ENCODE results near the gene ZNF331.
A peak's percentile ranks its signal among the peaks of the same experiment; 100 is the strongest.

The ZNF331 gene

DNA sequence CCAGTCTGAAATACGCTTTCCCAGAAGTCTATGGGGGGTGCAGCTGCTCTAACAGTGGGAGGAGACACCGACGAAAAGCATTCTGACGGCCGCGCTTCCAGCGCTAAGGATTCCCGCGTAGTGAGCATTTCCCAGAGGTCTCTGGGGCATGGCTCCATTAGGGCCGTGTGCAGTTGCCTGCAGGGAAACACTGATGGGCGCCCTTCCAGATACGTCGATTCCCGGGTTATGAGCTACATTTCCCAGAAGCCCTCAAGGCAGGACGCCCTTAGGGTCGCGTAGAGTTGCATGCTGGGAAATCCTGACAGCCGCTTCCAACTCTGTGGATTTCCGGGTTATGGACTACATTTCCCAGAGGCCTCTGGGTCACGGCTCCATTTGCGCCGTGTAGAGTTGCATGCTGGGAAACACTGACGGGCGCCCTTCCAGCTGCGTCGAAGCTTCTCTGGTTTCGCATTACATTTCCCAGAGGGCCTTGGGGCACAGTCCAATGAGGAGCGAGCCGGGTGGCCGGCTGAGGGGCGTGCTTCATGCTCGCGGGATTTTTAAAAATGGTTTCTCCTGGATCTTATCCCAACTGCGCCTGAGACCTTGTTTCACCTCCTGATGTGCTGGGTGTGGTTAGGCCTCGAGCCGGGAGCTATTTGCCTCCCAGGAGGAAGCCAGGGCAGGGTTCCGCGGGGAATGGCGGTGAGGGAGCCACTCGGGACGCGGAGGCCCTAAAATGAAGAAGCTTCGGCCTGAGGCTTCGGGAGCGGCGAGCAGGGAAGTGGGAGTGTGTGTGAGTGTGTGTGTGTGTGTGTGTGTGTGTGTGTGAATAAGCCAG is 17.2 kb upstream of the ZNF331 start:
- peak; percentile 97 for DNase-seq (ENCODE audit: low spot score)

DNA sequence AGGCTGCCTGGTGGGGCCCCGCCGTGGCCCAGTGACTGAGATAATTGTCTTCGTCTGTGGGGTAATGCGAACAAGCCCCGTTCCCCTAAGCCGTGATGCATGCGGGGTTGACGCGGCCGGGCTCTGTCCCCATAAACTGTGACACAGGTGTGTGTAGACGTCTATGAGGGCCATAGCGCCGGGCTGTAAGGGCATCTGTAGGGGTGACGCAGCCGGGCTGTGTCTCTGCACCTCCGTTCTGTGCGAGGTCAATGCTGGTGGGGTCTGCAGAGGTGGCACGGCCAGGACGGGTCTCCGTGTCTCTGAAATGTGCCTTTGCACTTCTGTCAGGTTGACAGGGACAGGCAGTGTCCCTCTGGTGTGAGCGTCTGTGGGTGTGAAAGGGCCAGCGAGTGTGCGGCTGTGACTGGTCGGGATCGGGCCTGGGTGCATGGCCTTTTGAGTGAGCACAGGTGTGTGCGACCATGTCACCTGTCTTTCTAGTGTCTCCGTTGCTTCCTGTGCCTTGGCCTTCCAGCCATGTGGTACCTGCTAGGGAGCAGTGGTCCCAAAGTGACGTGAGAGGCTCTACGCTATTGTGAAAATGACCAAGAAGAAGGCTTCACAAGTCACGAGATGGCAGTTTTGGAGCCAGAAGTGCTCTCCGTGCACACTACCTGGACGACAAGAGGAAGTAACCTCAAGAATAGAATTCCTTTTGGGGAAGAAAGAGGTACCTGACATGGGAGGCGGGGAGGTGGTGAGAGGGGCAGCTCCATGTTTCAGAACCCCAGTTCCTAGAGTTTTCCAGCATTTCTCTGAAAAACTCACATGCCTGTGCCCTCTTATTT is 16.4 kb upstream of the ZNF331 start:
- DNase-seq (ENCODE audit: low spot score), result no peak

- no peak for DNase-seq (ENCODE audit: low spot score)
Measured at GRCh38 chr19:53525922-53526321, 12.0 kb upstream of the ZNF331 start.

- no peak for DNase-seq (ENCODE audit: low spot score)
Measured at GRCh38 chr19:53530622-53531021, 7.3 kb upstream of the ZNF331 start.

DNA sequence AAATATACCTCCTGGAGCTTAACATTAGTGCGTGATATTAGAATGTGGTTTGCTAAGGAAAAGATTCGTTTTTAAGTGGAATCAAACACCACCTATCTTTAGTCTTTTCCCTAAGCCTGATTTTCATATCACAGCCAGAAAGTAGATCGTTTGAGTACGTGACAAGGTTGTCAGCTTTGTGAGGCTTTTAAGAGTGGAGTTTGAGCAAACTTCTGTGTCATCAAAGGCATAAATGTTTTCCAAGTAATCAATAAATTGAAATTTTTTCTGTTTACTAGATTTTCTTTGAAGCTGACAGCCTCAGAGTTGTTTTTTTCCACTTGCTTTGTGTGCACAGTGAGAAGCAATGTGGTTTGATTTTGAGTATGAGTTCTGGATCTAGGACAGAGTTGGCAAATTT is 6.5 kb upstream of the ZNF331 start:
- no peak for DNase-seq (ENCODE audit: low spot score)

DNA sequence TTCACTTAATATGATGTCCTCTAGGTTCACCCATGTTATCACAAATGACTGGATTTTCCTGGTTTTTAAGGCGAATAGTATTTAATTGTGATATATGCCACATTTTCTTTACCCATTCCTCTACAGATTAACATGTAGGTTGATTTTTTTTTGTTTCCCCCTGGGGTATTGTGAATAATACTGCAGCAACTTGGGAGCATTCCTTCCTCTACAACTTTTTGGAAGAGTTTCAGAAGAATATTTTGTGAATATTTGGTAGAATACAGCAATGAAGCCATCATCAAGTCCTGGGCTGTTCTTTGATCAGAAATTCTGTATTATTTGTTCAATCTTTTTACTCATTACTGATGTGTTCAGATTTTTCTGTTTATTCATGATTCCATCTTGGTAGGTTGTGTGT is 5.6 kb upstream of the ZNF331 start:
- no peak for DNase-seq (ENCODE audit: low spot score)

GRCh38 chr19:53536225-53536548 is 1.8 kb upstream of the ZNF331 start:
- DNase-seq (ENCODE audit: low spot score), result no peak

GRCh38 chr19:53537121-53537520 is 824 bp upstream of the ZNF331 start:
- DNase-seq (ENCODE audit: low spot score), result no peak

GRCh38 chr19:53538378-53539109 is 599 bp downstream of the ZNF331 start:
- DNase-seq (ENCODE audit: low spot score), result no peak

DNA sequence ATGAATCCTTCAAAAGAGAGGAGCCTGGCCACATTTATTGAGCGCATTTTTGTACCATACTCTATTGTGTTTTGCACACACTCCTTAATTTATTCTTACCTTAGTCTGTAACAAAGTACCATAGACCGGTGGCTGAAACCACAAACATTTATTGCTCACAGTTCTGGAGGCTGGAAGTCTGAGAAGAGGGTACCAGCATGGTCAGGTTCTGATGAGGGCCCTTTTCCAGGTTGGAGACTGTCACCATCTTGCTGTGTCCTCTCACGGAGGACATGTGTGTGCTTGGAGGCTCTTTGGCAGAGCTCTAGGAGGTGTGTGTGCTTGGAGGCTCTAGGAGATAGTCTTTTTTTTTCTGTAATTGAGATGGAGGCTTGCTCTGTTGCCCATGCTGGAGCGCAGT is 2.1 kb downstream of the ZNF331 start:
- DNase-seq (ENCODE audit: low spot score), result no peak

- no peak for DNase-seq (ENCODE audit: low spot score)
Measured at GRCh38 chr19:53541971-53542370, 4.0 kb downstream of the ZNF331 start.

DNA sequence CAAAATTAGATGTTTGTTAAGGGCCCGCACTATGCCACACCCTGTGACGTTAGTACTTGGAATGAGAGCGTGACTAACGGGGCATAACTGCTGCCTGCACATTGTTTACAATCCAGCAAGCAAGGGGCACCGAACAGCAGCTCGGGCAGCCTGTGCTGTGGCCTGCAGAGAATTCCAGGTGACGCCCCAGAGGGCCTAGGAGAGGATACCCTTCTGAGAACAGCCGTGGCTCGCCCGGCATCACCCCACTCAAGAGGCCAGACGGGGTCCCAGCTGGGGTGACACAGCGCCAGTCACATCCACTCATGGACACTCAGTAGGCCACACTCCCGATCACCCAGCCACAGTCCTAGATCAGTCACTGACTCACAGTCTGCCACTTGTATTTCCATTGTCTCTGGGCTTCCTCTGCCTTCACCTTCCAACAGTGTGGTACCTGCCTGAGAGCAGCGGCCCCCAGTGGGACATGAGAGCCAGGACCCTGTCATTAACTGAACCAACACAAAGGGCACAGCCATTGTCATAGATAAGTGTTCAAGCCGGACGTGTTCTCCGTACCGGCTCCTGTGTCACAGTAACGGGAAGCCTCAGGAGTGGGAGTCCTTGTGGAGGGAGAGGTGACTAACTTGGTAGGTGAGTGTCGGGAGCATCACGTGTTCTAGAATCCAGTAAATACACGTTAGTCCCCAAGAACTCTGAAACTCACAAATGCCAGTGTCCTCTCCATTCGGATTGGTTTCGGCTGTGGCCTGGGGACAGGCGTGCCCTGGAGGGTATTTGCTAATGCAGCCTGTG is 7.5 kb downstream of the ZNF331 start:
- peak; percentile 66 for DNase-seq (ENCODE audit: low spot score)

GRCh38 chr19:53546758-53547513 is 9.0 kb downstream of the ZNF331 start:
- DNase-seq (ENCODE audit: low spot score), result no peak

DNA sequence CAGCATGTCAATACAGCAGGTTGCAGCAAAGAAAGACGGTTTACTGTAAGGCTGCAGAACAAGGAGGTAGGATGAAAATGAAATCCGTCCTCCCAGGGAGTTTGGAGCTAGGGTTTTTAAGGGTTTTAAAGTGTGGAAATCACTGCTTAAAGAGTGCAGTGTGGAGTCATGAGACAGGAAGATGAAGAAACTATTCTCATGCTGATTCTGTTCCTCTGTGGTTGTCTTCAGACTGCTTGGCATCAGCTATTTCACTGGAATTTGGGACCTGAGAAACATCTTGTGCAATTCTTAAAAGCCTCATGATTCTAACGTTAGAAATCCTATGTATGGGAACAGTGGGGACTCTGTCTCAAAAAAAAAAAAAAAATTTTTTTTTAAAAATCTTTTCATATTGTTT is 11.4 kb downstream of the ZNF331 start:
- peak; percentile 51 for DNase-seq (ENCODE audit: low spot score)

DNA sequence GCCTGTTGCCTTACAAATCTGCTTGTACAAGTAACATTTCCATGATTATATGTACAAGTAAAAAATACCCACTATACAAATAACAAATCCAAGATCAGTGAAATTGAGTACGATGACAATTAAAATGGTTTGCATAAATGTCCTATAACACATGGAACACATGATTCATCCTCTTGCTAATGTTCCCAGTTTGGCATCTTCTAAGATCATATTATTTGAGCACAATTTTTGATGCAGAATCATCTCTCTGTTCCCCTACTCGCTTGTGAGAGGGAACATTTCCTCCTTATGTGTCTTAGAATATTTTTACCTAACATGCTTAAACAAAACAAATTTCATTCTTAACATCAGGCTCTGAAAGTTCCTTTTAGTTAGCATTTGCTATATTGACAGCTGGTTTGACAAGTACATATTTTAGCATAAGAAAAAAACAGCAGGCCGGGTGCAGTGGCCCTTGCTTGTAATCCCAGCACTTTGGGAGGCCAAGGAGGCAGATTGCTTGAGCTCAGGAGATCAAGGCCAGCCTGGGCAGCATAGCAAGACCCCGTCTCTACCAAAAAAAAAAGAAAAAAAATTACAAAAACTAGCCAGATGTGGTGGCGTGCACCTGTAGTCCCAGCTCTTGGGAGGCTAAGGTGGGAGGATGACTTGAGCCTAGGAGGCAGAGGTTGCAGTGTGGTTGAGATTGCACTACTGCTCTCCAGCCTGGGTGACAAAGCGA is 14.2 kb downstream of the ZNF331 start:
- no peak for DNase-seq (ENCODE audit: low spot score)

GRCh38 chr19:53553156-53553555 is 15.2 kb downstream of the ZNF331 start:
- no peak for DNase-seq (ENCODE audit: low spot score)

- peak; percentile 90 for DNase-seq (ENCODE audit: low spot score)
Measured at GRCh38 chr19:53553865-53554791, 16.2 kb downstream of the ZNF331 start.

- no peak for DNase-seq (ENCODE audit: low spot score)
Measured at GRCh38 chr19:53554804-53555203, 16.9 kb downstream of the ZNF331 start.

DNA sequence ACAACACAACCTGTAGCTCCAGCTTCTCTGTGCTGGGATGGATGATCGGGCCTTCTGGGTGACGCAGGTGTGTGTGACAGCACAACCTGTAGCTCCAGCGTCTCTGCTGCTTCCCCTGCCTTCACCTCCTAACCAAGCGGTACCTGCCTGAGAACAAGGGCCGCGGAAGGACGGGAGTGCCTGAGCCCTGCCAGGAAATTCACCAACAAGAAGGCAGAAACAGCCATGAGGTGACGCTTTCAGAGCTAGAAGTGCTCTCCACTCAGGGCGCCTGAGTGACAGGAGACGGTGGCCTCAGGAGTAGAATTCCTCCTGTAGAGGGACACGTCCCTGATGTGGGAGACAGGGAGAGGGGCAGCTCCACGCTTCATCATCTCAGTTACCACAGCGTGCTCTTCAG is 17.4 kb downstream of the ZNF331 start:
- no peak for DNase-seq (ENCODE audit: low spot score)
